Activated CD8-positive, alpha-beta memory T cell treated with anti-CD3 and anti-CD28 coated beads, Interleukin-2, amount 50 U/mL, for 1 hour (primary cell): Measurements from ENCODE around the gene CPLX3.
"Not testable (repeated sequence)": the region's sequence is repeated elsewhere in the genome, so short reads cannot be mapped to it uniquely, and the experiment has no call there.

Experiments used
- DNase-seq: peaks from one replicate; pipeline ENCODE4 v3.0.0-alpha.2; 2020; ENCODE audit errors: extremely low read depth

Gene CPLX3

GRCh38 chr15:74826364-74826819, at the start of gene CPLX3:
Gene CPLX3 (plus strand): TSS chr15:74826627. CDS start chr15:74826704, 77 bp downstream.
- no peak for DNase-seq

- DNase-seq = no peak
Measured at GRCh38 chr15:74776821-74777768, 49.3 kb upstream of the CPLX3 start.

GRCh38 chr15:74777769-74778598, 48.4 kb upstream of the CPLX3 start:
- DNase-seq = no peak

- DNase-seq = no peak
Measured at GRCh38 chr15:74778599-74778970, 47.8 kb upstream of the CPLX3 start.

- no peak for DNase-seq
Measured at GRCh38 chr15:74779162-74779648, 47.2 kb upstream of the CPLX3 start.

- no peak for DNase-seq
Measured at GRCh38 chr15:74780523-74781430, 45.6 kb upstream of the CPLX3 start.

- DNase-seq = no peak
Measured at GRCh38 chr15:74781431-74782258, 44.8 kb upstream of the CPLX3 start, which contains the start of gene CSK. Gene CSK (plus strand): TSS chr15:74782080. CDS start chr15:74798298, 16,218 bp downstream.

- no peak for DNase-seq
Measured at GRCh38 chr15:74782259-74783071, 44.0 kb upstream of the CPLX3 start.

GRCh38 chr15:74783072-74783807, 43.2 kb upstream of the CPLX3 start:
- no peak for DNase-seq

- no peak for DNase-seq
Measured at GRCh38 chr15:74783808-74784175, 42.6 kb upstream of the CPLX3 start.

- no peak for DNase-seq
Measured at GRCh38 chr15:74784426-74785193, 41.8 kb upstream of the CPLX3 start.

- no peak for DNase-seq
Measured at GRCh38 chr15:74785194-74786032, 41.0 kb upstream of the CPLX3 start.

- not testable (repeated sequence) for DNase-seq
Measured at GRCh38 chr15:74786081-74786480, 40.3 kb upstream of the CPLX3 start.

GRCh38 chr15:74786551-74787165, 39.8 kb upstream of the CPLX3 start:
- no peak for DNase-seq

- DNase-seq = peak; percentile 78
Measured at GRCh38 chr15:74787251-74788041, 39.0 kb upstream of the CPLX3 start.
